Measurements from ENCODE around the gene PAMR1. TPM values are rescaled to one million over a fixed set of nuclear protein-coding genes. Genes with fewer than 3 reads are reported as not detected.
"Not testable (repeated sequence)": the region's sequence is repeated elsewhere in the genome, so short reads cannot be mapped to it uniquely, and the experiment has no call there.

Gene PAMR1
- polyA plus RNA-seq (2012; ENCODE audit: insufficient read depth, insufficient read length): not detected

GRCh38 chr11:35525501-35526175 is at the start of gene PAMR1:
PAMR1 (minus strand) TSS chr11:35525616; CDS start chr11:35525585, 31 bp downstream.
- no peak for DNase-seq (ENCODE audit: low read depth, low spot score)
- no peak within 1 kb of the TSS for H3K4me3 ChIP-seq (ENCODE audit: low read length)

DNA sequence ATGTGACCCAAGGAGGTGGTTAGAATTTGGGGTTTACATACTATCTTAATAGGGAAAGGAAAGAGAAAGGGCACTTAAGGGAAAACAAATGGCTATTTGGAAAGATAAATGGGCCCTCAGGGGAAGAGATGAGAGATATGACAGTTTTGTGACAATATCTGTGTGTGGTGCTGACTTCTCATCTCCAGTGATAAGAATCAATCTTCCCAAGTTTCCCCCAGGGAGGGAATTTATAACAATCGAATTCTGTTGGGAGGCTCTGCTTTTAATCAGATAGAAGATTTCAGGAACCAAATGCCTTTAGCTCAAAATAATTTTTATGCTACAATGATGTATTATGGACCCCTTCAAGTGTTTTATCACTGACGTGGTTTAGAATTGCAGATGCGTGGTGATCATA is 46.3 kb upstream of the PAMR1 start:
- no peak overlapping the region for H3K4me3 ChIP-seq (ENCODE audit: low read length)
- DNase-seq (ENCODE audit: low read depth, low spot score): no peak

DNA sequence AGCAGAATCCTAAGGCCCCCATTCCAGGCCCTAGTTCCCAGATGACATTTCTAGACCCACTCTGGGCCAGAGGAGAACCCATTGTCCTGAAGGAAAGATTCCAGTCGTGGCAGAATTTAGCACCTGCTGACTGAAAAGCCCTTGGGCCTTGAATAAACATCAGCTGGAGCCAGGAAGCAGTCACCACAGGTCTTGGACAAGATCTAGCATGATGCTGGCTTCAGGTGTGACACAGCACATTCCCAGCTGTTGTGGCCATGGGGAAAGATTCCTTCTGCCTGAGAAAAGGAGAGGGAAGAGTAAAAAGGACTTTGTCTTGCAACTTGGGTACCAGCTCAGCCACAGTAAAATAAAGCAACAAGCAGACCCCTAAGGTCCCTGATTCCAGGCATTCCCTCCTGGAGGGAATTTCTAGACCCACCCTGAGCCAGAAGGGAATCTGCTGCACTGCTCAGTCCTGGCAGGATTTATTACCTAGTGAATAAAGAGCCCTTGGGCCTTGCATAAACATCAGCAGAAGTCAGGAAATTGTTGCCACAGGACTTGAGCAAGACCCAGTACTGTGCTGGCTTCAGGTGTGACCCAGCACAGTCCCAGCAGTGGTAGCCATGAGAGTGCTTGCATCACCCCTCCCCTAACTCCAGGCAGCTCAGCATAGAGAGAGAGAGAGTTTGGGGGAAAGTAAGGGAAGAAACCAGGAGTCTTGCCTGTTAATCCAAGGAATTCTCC is 42.5 kb upstream of the PAMR1 start:
- no peak for DNase-seq (ENCODE audit: low read depth, low spot score)
- H3K4me3 ChIP-seq (ENCODE audit: low read length): no peak overlapping the region

GRCh38 chr11:35566885-35567284 is 41.5 kb upstream of the PAMR1 start:
- H3K4me3 ChIP-seq (ENCODE audit: low read length): no peak overlapping the region
- no peak for DNase-seq (ENCODE audit: low read depth, low spot score)

GRCh38 chr11:35566181-35566580 is 40.8 kb upstream of the PAMR1 start:
- H3K4me3 ChIP-seq (ENCODE audit: low read length): no peak overlapping the region
- DNase-seq (ENCODE audit: low read depth, low spot score): no peak

DNA sequence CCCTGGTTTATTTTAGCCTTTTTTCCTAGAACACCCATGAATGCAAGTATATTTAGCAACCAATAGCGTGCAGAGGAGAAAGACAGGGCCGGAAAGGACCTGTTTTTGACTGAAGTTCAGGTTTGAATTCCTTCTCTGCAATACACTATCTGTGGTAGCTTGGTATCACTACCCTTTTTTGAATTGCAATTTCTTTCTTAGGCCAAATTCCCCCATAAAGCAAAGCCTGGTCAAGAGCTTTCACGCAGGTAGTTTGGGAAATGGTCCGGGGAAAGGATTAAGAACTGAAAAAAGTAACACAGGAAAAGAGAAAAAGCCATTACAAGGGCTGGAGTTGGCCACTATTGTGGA is 38.8 kb upstream of the PAMR1 start:
- H3K4me3 ChIP-seq (ENCODE audit: low read length): no peak overlapping the region
- DNase-seq (ENCODE audit: low read depth, low spot score): no peak

DNA sequence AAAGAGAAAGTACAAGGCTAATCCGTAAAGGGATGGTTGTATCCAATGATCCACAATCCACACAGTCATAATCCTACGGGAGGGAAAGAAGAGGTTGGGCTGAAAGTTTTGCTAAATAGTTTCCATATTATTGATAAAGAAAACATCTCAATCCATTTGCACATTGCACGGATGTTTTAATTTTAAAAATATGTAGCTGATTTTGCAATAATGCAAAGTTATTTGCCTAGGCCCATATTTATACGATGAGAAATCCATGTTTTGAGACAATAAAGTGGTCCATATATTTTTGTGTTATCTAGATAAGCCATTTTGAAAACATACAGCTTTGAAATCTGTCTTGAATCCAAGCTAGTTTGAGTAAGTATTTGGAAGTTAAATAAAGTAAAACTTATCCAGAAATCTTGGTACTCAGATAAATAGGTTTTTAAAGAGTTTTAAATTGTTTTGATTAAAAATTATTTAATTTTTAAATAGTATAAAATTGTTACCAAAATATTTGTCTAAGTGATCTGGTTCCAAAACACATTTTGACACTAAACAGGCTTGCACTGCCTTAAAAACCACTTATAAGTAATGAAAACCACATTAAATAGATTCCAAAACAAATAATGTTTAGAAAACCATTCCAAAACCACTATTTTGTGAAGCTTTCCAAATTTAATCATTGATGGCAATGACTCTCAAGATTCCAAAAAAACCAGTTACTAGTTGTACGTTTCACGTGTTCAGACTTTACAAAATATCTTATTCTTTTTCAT is 38.2 kb upstream of the PAMR1 start:
- no peak overlapping the region for H3K4me3 ChIP-seq (ENCODE audit: low read length)
- no peak for DNase-seq (ENCODE audit: low read depth, low spot score)

GRCh38 chr11:35559949-35560348 is 34.5 kb upstream of the PAMR1 start:
- no peak for DNase-seq (ENCODE audit: low read depth, low spot score)
- H3K4me3 ChIP-seq (ENCODE audit: low read length): no peak overlapping the region

DNA sequence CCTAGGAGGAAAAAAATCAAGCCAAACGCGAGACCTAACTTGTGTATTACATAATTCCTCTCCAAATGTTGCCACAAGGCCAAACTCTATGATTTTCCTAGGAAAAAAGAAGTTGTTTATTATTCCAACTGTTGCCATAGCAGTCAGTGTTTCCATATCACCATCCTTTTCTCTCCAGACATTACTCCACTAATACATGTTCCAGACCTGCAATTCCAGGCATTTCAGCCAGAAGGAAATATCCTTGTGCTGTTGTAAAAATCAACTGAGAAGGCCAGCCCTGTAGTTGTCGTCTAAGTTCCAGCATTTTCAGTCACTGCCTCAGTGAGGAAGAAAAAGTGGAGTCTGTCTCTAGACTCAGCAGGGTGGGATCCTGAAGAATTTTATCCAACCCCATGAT is 33.1 kb upstream of the PAMR1 start:
- no peak overlapping the region for H3K4me3 ChIP-seq (ENCODE audit: low read length)
- DNase-seq (ENCODE audit: low read depth, low spot score): no peak

DNA sequence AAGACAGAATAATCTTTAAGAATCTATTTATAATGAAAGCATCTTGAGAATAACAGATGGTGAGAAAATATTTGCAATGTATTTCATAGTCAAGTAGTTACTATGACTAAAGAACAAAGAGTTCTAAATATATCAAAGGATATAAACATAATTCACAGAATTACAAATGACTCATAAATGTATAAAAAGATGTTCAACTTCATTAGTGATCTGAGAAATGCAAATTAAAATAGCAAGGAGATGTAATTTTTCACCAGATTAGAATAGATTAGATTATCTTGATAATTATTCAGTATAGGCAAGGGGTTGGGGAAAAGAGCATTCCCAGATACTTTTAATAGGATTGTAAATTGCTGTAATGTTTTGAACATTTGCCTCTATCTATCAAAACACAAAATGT is 30.1 kb upstream of the PAMR1 start:
- DNase-seq (ENCODE audit: low read depth, low spot score): no peak
- no peak overlapping the region for H3K4me3 ChIP-seq (ENCODE audit: low read length)

- H3K4me3 ChIP-seq (ENCODE audit: low read length): no peak overlapping the region
- no peak for DNase-seq (ENCODE audit: low read depth, low spot score)
These were observed 29.3 kb upstream of the PAMR1 start for GRCh38 chr11:35554491-35555437.

DNA sequence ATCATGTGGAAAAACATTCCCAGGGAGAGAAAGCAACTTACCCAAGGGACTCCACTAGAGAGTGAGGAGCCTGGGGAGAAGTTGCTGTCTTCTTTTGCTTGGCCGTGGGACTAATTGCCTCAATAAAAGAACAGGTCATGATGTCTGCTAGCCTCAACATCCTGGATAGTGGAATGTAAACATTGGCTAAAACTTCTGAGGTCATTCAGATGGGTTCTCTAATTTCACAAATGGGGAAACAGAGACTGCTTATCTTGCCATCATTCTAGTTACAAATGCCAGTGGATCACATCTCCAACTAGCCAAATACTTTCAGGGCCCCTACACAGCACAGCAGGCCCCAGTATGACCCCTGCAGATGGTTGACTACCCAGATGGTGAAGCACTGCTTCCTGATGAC is 28.4 kb upstream of the PAMR1 start:
- no peak for DNase-seq (ENCODE audit: low read depth, low spot score)
- no peak overlapping the region for H3K4me3 ChIP-seq (ENCODE audit: low read length)

- DNase-seq (ENCODE audit: low read depth, low spot score): no peak
- no peak overlapping the region for H3K4me3 ChIP-seq (ENCODE audit: low read length)
These were observed 27.6 kb upstream of the PAMR1 start for GRCh38 chr11:35553021-35553420.

DNA sequence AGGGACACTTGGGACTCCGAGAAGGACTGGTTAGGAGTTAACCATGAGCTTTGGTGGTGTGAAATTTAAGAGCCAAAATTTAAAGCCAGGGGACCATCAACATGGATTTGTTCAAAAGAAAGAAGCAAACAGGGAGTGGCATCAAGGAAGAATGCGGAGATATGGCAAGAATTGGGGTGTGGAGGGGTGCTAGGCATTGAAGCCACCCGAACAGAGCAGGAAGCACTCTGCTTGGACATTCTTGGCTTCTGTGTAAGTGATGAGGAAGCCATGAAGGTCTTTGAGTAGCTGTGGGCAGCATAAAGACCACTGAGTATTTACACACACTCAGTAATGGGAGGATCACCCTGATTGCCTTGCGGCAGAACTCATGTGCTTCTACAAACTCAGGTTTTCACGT is 27.2 kb upstream of the PAMR1 start:
- no peak overlapping the region for H3K4me3 ChIP-seq (ENCODE audit: low read length)
- no peak for DNase-seq (ENCODE audit: low read depth, low spot score)

GRCh38 chr11:35550374-35551036 is 25.1 kb upstream of the PAMR1 start:
- no peak for DNase-seq (ENCODE audit: low read depth, low spot score)

GRCh38 chr11:35549787-35550186 is 24.4 kb upstream of the PAMR1 start:
- peak; percentile 39 for DNase-seq (ENCODE audit: low read depth, low spot score)
- H3K4me3 ChIP-seq (ENCODE audit: low read length): no peak overlapping the region

More at GRCh38 chr11:35550374-35551036, 25.1 kb upstream of the PAMR1 start:
- no peak overlapping the region for H3K4me3 ChIP-seq (ENCODE audit: low read length)

GRCh38 chr11:35548925-35549561 is 23.6 kb upstream of the PAMR1 start:
- no peak for DNase-seq (ENCODE audit: low read depth, low spot score)
- no peak overlapping the region for H3K4me3 ChIP-seq (ENCODE audit: low read length)

- not testable (repeated sequence) for DNase-seq (ENCODE audit: low read depth, low spot score); H3K4me3 ChIP-seq (ENCODE audit: low read length)
These were observed 22.6 kb upstream of the PAMR1 start for GRCh38 chr11:35547995-35548394.
